Endothelial cell of umbilical vein (primary cell): ENCODE data around the gene CD81. TPM values are rescaled to one million over a fixed set of nuclear protein-coding genes. Genes with fewer than 3 reads are reported as not detected.

Experiments
- BruUV-seq: library from RNA; stranded (reverse); fragments of 400-500 nt; replicated peaks from 2 replicates; lab custom pipeline; 2021; lab: Mats Ljungman, UMichigan
- CTCF ChIA-PET: fragments of 300-600, 350-600 bp; sonication (Branson Sonifier 250); formaldehyde crosslinking; loops from one replicate; lab custom pipeline; 2021; ENCODE audit warnings: antibody characterized with exemption, inconsistent platforms; lab: Charles Lee
- POLR2A ChIA-PET: fragments of 300-600, 350-600 bp; sonication (Branson Sonifier 250); formaldehyde crosslinking; loops from one replicate; lab custom pipeline; 2021; ENCODE audit warnings: antibody characterized with exemption, inconsistent platforms; lab: Charles Lee
- DNase-seq: peaks from one replicate; pipeline ENCODE4 v3.0.0-alpha.2; 2011; ENCODE audit warnings: low read depth, low spot score
- FAIRE-seq: peaks from 2 replicates; lab custom pipeline; 2011; peaks lifted over from hg19 to GRCh38; lab: Jason Lieb, UNC
- H2AFZ ChIP-seq: 2 replicates; pipeline ENCODE4 v1.6.0; 2012; ENCODE audit warnings: low read depth, low read length, control low read depth, inconsistent platforms
- H3K27ac ChIP-seq: 2 replicates; pipeline ENCODE4 v1.5.1; 2011; ENCODE audit warnings: low read depth, mild to moderate bottlenecking, control low read depth, low read length, moderate library complexity; ENCODE audit not compliant: insufficient read depth
- H3K27me3 ChIP-seq, 2 experiments: 2 replicates each; pipeline versions ENCODE4 v1.6.0 to v1.6.1; 2011; ENCODE audit warnings: low read length in 2 of 2, mixed read lengths in 1 of 2; ENCODE audit not compliant: control insufficient read depth in 2 of 2, insufficient read depth in 2 of 2
- H3K36me3 ChIP-seq, 2 experiments: 2 replicates in 1 of 2; 3 replicates in 1 of 2; pipeline ENCODE4 v1.5.1; 2011; ENCODE audit warnings: low read length in 2 of 2, mild to moderate bottlenecking in 1 of 2, moderate library complexity in 1 of 2; ENCODE audit not compliant: control insufficient read depth in 2 of 2, insufficient read depth in 2 of 2; ENCODE audit errors: extremely low read depth in 1 of 2
- H3K4me1 ChIP-seq: 3 replicates; pipeline ENCODE4 v1.5.1; 2011; ENCODE audit warnings: mild to moderate bottlenecking, low read length; ENCODE audit not compliant: control insufficient read depth, insufficient read depth; ENCODE audit errors: extremely low read depth
- H3K4me2 ChIP-seq: 2 replicates; pipeline ENCODE4 v1.6.1; 2011; ENCODE audit warnings: low read length, control low read depth, mixed read lengths; ENCODE audit not compliant: insufficient read depth
- H3K4me3 ChIP-seq, 3 experiments: fragments of 200-600 bp in 1 of 3; sonication (generic), shearing (Covaris generic) in 1 of 3; replicated peaks in 1 of 3; 2 replicates each; pipeline ENCODE4 v1.5.1; 2011 to 2016; ENCODE audit warnings: control low read depth in 3 of 3, low read length in 3 of 3, mild to moderate bottlenecking in 2 of 3, inconsistent platforms in 1 of 3, low read depth in 1 of 3, moderate library complexity in 1 of 3; ENCODE audit not compliant: insufficient read depth in 1 of 3
- H3K79me2 ChIP-seq: 2 replicates; pipeline ENCODE4 v1.6.0; 2012; ENCODE audit warnings: low read length, inconsistent platforms; ENCODE audit not compliant: control insufficient read depth, insufficient read depth
- H3K9ac ChIP-seq: replicated peaks from 2 replicates; pipeline ENCODE3; 2011; ENCODE audit warnings: low read length, control low read depth; ENCODE audit not compliant: insufficient read depth; ENCODE audit errors: extremely low read depth
- H3K9me1 ChIP-seq: replicated peaks from 3 replicates; pipeline ENCODE4 v1.6.0; 2011; ENCODE audit warnings: mild to moderate bottlenecking, low read length; ENCODE audit not compliant: control insufficient read depth, insufficient read depth; ENCODE audit errors: extremely low read depth
- H3K9me3 ChIP-seq: replicated peaks from 2 replicates; pipeline ENCODE4 v1.5.1; 2012; ENCODE audit warnings: low read length, inconsistent platforms; ENCODE audit not compliant: control insufficient read depth, insufficient read depth
- H4K20me1 ChIP-seq: replicated peaks from 2 replicates; pipeline ENCODE3; 2011; ENCODE audit warnings: mild to moderate bottlenecking, low read length; ENCODE audit not compliant: control insufficient read depth, insufficient read depth; ENCODE audit errors: extremely low read depth
- EZH2 ChIP-seq: IDR thresholded peaks from 2 replicates; pipeline ENCODE4 v1.6.1; 2012; ENCODE audit warnings: borderline replicate concordance, low read depth, mild to moderate bottlenecking, moderate library complexity, low read length, inconsistent platforms; ENCODE audit not compliant: severe bottlenecking
- FOS ChIP-seq: IDR thresholded peaks from 2 replicates; pipeline ENCODE4 v1.6.1; 2011; ENCODE audit warnings: mild to moderate bottlenecking, low read length, moderate library complexity, borderline replicate concordance; ENCODE audit not compliant: insufficient read depth
- GATA2 ChIP-seq: IDR thresholded peaks from 2 replicates; pipeline ENCODE4 v1.7.0; 2011; ENCODE audit warnings: low read depth, mild to moderate bottlenecking, moderate library complexity, mixed read lengths, low read length; ENCODE audit not compliant: insufficient read length, insufficient read depth
- JUN ChIP-seq: IDR thresholded peaks from 2 replicates; pipeline ENCODE4 v1.6.1; 2011; ENCODE audit warnings: borderline replicate concordance, low read depth; ENCODE audit not compliant: insufficient read length, insufficient read depth
- MYC ChIP-seq: IDR thresholded peaks from one replicate; pipeline ENCODE4 v1.6.1; 2011; ENCODE audit warnings: mild to moderate bottlenecking, low read depth, low read length
- POLR2A ChIP-seq: IDR thresholded peaks from 2 replicates; pipeline ENCODE4 v1.6.1; 2012; ENCODE audit warnings: low read depth, mild to moderate bottlenecking, control low read depth, low read length
- POLR2AphosphoS5 ChIP-seq: IDR thresholded peaks from 2 replicates; pipeline ENCODE4 v1.6.1; 2012; ENCODE audit warnings: low read depth, mild to moderate bottlenecking, control low read depth, low read length, moderate library complexity; ENCODE audit not compliant: insufficient read depth
- dilution Hi-C: fragments of 300-500 bp; cut with MboI; formaldehyde crosslinking; loops from one replicate; pipeline ENCODE4 v1.15.0; 2019; ENCODE audit warnings: low sequenced_read_pairs; ENCODE audit not compliant: extremely low pct_ligation_motif_present
- intact Hi-C: fragments of 100-400 bp; cut with micrococcal nuclease; formaldehyde crosslinking; loops from one replicate; pipeline ENCODE4 v1.10.0; 2022
- polyA plus RNA-seq, 4 experiments: library from polyadenylated mRNA; depleted of rRNA in 3 of 4; stranded (reverse) in 3 of 4; unstranded in 1 of 4; fragments of >200 nt; gene quantifications; 2 replicates each; pipeline versions ENCODE4 v1.2.1 to v1.2.3, GENCODE V29; 2011 to 2012; ENCODE audit warnings: missing spikeins in 1 of 4
- total RNA-seq: library from RNA; stranded (reverse); gene quantifications from 2 replicates; pipeline ENCODE4 v1.2.3, GENCODE V29; 2021
- TF ChIP-seq, protein P1 (sequence below): IDR thresholded peaks from 2 replicates; pipeline ENCODE4 v1.6.1; 2011; ENCODE audit not compliant: insufficient read depth, insufficient read length
- TF ChIP-seq, protein P2 (sequence below), 2 donors: IDR thresholded peaks; 1 replicate in 1 of 2; 2 replicates in 1 of 2; pipeline ENCODE4 v1.5.1; 2011; ENCODE audit warnings: low read length in 2 of 2, mild to moderate bottlenecking in 2 of 2, moderate library complexity in 2 of 2, control low read depth in 1 of 2, inconsistent platforms in 1 of 2, low read depth in 1 of 2; ENCODE audit not compliant: insufficient read depth in 1 of 2; ENCODE audit errors: extremely low read depth in 1 of 2

Gene CD81
- total and polyA plus RNA-seq, 2 donors (not counting 3 experiments of a cell fraction or from before 2014, with no cell fraction given) = 409 to 802 TPM

DNA sequence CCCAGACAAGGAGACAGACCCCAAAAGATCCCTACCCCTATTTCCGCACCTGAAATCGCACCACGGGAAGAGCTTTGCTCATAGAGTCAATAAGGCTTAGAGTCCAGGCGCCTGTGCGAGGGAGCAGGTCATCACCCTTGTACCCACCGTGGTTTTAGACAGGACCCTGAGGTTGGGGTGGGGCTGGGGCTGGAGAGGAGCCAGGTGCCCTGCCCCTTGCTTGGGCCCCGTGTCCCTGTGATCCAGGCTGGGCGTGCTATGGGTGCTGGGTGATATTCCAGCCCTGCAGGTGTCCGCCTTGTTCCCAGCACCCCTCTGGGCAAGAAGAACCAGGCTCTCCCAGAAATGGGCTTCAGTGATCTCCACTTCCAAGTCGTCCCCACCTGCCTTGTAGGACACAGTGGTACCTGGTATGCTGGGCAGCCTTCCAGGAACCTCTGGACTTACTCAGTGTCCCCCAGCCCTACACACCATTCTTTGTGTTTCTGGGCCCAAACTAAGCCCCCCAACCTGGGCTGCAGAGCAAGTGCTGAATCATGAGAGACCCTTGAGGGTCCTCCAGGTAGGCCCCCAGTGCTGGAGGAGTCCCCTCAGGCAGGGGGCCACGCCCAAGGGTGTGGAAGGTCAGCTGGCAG, 4.5 kb downstream of the CD81 start:
- CTCF ChIA-PET = interaction anchor here (1.2 to 1.9 kb wide), 5 partner anchors 15 to 77 kb away, joined by 3 to 7 read pairs (median 4); no protein-coding TSS in a partner anchor
- no peak overlapping the region for H3K4me3 ChIP-seq
- TF ChIP-seq FOS (no peak), MYC (no peak), JUN (no peak), POLR2AphosphoS5 (no peak), EZH2 (no peak), POLR2A (no peak), GATA2 (no peak)
- TF ChIP-seq, protein P1, sequence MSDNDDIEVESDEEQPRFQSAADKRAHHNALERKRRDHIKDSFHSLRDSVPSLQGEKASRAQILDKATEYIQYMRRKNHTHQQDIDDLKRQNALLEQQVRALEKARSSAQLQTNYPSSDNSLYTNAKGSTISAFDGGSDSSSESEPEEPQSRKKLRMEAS = no peak
- TF ChIP-seq, protein P2, sequence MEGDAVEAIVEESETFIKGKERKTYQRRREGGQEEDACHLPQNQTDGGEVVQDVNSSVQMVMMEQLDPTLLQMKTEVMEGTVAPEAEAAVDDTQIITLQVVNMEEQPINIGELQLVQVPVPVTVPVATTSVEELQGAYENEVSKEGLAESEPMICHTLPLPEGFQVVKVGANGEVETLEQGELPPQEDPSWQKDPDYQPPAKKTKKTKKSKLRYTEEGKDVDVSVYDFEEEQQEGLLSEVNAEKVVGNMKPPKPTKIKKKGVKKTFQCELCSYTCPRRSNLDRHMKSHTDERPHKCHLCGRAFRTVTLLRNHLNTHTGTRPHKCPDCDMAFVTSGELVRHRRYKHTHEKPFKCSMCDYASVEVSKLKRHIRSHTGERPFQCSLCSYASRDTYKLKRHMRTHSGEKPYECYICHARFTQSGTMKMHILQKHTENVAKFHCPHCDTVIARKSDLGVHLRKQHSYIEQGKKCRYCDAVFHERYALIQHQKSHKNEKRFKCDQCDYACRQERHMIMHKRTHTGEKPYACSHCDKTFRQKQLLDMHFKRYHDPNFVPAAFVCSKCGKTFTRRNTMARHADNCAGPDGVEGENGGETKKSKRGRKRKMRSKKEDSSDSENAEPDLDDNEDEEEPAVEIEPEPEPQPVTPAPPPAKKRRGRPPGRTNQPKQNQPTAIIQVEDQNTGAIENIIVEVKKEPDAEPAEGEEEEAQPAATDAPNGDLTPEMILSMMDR (IDR thresholded peaks at IDR 0.05; ENCODE audit: extremely low read depth in 1 of 2, insufficient read depth in 1 of 2, low read depth in 1 of 2, low read length in 2 of 2) = no peak
- H2AFZ ChIP-seq = no peak overlapping the region
- FAIRE-seq = no peak
- POLR2A ChIA-PET = no interaction called here
- H3K36me3 ChIP-seq = peaks cover 2 to 4% of the 10 kb centered on the region in 2 experiments
- dilution Hi-C loops (no loop called here), intact Hi-C loops (no loop called here)
- H3K27ac ChIP-seq = peak overlapping the region; percentile 91
- H3K9me3 ChIP-seq = no peaks in the 10 kb centered on the region
- peak overlapping the region; percentile 16 for H3K9ac ChIP-seq
- peaks cover 89% of the 10 kb centered on the region for H3K79me2 ChIP-seq
- no peak for DNase-seq
- no TSS peak for BruUV-seq
- peaks cover 2% of the 10 kb centered on the region for H4K20me1 ChIP-seq
- no peaks in the 10 kb centered on the region for H3K9me1 ChIP-seq
- no peak overlapping the region for H3K4me2 ChIP-seq
- H3K27me3 ChIP-seq = no peaks in the 10 kb centered on the region
- peaks cover 52% of the 10 kb centered on the region for H3K4me1 ChIP-seq
